Stimulated activated CD4-positive, alpha-beta T cell treated with anti-CD3 and anti-CD28 coated beads, TNF-alpha, amount 100 ng/mL, for 48 hours (primary cell): ENCODE results near the gene RASA4B.
"Not testable (repeated sequence)": the region's sequence is repeated elsewhere in the genome, so short reads cannot be mapped to it uniquely, and the experiment has no call there.

Source experiments
- DNase-seq, 3 donors: peaks; one replicate each; pipeline ENCODE4 v3.0.0-alpha.2; 2020; ENCODE audit warnings: low read depth in 3 of 3

Gene RASA4B

DNA sequence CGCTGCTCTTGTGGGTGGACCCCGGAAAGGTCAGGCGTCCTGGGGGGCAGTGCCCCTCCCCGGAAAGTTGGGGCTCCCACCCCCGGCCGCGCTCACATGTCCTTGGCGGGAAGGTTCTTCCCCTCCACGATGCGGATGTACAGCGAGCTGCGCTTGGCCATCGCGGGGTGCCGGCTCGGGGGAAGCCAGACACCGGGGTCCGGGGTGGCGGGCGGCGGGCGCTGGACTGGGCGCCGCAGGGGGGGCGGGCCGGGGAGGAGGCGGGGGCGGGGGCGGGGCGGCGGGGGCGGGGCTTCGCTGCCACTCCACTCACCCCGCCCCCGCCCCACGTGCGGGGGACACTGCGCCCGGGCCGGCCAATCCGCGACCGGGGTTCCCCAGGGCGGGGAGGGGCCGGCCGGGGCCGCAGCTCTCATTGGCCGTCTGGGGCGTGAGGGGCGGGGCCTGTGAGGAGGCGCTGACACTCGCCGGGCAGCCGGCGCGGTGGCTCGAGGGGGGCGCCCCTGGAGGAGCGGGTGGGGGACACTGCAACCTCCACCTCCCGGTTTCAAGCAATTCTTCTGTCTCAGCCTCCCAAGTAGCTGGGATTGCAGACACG, at the start of gene RASA4B:
Gene RASA4B, minus strand, starts transcription at position 228 of the 598 bp plus-strand sequence. Its CDS starts 67 bp downstream, at position 161.
- not testable (repeated sequence) for DNase-seq

DNA sequence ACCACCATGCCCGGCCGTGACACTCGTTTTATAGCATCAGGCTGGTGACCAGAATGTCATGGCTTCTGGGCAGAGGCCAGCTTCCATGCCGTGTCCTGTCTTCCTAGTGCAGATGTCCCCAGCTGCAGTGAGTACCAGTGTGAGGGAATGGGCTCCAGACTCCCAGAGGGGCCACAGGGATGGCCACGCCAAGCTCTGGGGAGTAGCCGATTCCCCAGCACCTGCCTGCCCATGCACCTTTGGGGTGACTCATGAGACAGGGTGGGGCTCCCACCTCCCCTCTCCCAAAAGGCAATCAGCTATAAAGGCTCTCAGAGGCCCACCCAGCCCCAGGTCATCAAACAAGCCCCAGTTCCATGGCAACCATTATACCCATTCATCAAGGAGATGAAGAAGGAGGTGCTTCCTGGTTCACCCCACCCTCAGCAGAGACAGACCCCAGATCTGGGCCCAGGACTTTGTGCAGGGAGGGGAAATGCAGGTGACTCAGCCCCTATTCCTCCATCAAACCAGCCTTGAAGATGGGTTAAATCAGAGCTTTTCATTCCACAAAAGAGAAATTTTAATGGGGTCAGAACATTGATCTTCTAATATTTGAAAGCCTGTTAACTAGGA, 33.3 kb upstream of the RASA4B start, which contains the start of gene SPDYE2:
Gene SPDYE2, plus strand, starts transcription at position 419 of the 615 bp plus-strand sequence. CDS start 2,030 bp downstream, outside the sequence.
- not testable (repeated sequence) for DNase-seq

DNA sequence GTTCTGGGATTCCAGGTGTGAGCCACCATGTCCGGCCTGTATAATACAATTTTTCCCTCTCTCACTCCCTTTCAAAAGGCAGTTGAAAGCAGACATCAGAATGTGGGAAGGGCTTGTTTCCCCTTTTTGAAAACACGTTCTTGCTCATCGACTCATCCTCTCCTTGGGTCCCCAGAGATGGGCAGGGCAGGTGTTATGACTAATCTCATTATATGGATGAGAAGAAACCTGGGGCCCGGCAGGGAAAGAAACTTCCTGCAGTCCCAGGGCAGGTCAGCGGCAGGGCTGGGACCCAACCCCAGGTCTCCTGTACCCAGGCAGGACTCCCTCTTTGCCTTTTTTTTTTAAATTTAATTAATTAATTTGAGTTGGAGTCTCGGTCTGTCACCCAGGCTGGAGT, 28.8 kb upstream of the RASA4B start:
- not testable (repeated sequence) for DNase-seq

DNA sequence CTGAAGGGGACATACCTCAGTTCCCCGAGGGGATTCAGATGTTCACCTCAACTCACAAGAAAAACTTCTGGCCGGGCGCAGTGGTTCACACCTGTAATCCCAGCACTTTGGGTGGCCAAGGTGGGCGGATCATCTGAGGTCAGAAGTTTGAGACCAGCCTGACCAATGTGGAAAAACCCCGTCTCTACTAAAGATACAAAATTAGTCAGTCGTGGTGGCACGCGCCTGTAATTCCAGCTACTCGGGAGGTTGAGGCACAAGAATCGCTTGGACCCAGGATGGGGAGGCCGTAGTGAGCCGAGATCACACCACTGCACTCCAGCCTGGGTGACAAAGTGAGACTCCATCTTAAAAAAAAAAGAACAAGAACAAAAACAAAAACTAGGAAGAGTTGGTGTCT, 27.7 kb upstream of the RASA4B start:
- DNase-seq = not testable (repeated sequence)

DNA sequence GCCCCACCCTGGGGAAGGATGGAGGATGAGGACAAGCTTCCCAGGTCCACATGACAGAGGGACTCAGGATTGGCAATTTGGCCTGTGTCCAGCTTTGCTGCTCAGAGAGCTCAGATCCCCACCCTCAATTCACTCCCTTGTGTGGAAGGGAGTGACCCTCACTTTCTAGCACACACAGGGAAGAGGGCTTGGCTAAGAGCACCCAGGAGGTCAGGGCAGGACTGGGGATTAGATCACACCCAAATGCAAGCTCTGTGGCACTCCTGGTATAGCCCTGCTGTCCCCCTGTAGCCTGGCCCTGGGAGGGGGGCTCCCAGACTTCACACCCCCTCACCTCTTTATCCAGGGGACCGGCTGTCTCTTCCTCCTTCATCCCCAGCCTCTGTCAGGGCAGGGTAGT, 26.8 kb upstream of the RASA4B start:
- not testable (repeated sequence) for DNase-seq

DNA sequence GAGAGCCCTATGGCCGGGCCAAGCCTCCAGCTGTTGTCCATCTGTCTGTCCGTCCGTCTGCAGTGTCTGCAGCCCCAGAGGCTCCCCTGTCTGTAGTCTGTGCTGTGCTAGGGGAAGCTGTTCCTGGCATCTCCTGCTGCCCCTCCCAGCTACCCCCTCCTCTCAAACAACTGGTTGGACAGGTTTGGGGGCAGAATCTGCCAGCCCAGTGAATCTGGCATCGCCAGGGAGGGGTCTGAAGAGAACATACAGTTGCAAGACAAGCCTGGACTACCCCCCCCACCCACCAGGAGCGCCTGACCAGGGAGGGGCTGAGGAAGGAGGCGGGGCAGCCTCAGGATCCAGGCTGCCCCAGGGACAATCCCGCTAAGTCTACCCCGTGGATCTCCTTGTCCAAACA, 26.0 kb upstream of the RASA4B start, which contains the start of gene UPK3BL2:
Gene UPK3BL2, minus strand, starts transcription at position 101 of the 400 bp plus-strand sequence. Its CDS starts 60 bp downstream, at position 41.
- DNase-seq = not testable (repeated sequence)

DNA sequence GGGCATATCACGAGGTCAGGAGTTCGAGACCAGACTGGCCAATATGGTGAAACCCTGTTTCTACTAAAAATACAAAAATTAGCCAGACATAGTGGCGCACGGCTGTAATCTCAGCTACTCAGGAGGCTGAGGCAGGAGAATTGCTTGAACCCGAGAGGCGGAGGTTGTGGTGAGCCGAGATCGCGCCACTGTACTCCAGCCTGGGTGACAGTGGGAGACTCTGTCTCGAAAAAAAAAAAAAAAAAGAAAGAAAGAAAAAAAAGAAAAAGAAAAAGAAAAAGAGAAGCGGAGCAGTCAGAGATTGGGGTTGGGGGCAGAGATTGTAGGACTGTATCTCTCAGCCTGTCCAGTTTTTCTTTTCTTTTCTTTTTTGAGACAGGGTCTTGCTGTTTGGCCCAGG, 25.2 kb upstream of the RASA4B start:
- DNase-seq = not testable (repeated sequence)

DNA sequence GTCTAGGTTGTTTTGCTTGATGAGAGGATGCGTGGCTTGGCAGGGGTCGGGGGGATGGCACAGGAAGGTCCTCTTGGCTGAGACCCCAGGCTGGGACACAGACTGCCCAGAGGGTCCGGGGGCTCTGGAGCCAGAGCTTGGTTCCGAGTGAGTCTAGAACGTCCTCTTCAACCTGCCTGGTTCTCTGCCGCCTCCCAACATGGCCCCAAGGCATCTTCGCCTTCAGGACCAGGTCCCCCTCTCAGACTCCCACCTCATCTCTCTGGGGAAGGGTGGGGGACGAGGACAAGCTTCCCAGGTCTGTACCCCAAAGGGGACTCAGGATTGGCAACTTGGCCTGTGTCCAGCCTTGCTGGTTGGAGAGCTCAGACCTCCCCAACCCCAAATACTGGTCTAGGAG, 24.5 kb upstream of the RASA4B start:
- DNase-seq = not testable (repeated sequence)

DNA sequence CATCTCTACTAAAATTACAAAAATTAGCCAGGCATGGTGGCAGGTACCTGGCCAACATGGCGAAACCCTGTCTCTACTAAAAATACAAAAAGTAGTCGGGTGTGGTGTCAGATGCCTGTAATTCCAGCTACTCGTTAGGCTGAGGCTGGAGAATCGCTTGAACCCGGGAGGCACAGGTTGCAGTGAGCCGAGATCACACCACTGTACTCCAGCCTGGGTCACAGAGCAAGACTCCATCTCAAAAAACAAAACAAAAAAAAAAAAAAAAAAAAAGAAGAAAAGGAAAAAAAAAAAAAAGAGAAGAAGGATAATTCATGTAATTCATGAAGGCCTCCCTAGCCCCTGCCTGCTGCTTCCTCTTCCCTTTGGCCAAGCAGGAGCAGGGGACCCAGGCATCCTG, 23.0 kb upstream of the RASA4B start:
- not testable (repeated sequence) for DNase-seq

DNA sequence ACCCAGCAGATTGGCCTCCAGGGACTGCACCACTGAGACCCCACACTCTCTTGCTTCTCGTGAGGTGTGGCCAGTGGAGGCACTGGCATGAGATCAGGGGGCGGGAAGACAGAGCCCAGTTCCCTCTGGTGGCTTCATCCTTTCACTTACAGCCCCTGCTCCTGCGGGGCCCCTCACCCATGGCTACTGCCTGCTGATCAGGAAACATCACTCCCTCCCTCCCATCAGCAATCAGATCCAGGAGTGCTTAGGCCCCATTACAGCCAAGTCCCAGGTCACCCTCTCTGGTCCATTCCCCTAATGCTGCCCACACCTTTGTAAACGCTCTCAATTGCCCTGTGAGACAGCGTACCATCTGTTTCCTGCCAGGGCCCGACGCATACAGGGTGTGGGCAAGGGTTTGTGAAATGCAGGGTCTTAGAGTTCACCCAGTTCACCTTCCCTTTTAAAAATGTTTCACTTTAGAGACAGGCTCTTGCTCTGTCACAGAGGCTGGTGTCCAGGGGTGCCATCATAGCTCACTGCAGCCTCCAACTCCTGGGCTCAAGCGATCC, 17.6 kb upstream of the RASA4B start:
- DNase-seq = not testable (repeated sequence)

DNA sequence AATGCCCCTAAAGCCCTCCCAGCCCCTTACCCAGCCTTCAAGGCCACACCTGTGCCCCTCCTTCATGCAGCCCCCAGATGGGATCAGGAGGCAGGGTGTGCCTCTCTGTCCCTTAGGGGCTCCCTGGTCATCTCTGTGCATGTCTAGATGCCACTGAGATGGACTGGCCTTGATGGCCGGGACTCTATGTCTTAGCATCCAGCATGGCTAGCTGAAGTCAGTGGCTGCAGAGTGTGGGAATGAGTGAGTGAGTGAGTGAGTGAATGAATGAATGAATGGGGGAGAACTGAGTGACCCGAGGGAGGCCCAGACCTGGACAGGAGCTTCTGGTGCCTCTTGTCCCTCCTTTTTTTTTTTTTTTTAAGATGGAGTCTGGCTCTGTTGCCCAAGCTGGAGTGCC, 14.6 kb upstream of the RASA4B start:
- not testable (repeated sequence) for DNase-seq

DNA sequence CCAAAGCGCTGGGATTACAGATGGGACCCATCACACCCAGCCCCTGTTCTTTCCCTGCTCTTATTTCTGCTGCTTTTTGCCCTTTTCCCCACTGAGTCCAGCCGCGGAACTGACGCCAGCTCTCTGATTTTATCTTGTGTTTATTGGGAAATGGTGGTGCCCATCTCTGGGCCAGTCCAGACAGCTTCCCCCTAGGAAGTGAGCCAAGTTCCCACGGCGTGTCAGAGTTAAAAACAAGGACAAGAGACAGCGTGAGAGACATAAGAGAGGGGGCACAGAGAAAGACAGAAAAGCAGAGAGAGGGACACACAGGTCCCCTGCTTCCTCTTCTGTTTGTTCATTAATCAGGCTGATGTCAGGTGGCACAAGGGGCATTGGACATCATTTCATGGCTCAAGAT, 14.0 kb upstream of the RASA4B start:
- not testable (repeated sequence) for DNase-seq

DNA sequence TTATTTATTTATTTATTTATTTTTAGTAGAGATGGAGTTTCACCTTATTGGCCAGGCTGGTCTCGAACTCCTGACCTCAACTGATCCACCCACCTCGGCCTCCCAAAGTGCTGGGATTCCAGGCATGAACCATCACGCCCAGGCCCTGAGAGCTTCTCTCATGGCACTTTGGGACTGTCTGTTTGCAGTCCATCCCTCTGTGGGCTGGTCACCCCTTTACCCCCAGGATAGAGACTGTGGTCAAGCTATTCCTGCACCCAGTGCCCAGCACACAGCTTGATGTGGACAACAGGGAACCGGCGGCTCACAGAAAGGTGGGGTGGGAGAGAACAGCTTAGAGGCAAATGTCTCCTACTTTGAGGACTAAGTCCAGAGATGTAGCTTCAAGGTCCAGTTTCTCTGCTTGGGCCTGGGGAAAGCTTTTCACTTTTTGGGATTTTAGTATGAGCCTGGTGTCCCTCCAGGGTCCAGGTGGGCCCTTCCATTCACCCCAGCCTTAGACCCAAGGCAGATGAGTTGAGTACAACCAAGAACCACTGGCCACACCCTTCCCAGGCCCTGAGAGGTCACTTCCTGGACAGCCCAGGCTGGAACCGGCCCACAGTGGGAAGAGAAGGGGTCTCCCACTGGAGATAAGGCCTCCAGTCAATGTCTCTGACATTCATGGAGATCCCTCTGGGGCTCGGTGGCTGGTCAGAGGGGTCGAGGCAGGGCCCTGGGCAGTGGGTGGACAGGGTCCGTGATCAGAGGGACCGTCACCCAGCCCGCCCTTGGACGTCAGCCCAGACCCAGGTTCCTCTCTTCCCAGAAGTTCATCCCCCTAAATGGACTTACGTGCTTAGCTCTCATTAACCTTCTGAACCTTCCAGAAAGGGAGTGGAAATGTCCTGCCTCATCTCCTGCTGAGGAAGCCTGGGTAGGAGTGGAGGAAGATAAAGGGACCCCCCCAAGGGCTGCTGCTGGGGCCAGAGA, 10.5 kb upstream of the RASA4B start:
- DNase-seq = not testable (repeated sequence)

DNA sequence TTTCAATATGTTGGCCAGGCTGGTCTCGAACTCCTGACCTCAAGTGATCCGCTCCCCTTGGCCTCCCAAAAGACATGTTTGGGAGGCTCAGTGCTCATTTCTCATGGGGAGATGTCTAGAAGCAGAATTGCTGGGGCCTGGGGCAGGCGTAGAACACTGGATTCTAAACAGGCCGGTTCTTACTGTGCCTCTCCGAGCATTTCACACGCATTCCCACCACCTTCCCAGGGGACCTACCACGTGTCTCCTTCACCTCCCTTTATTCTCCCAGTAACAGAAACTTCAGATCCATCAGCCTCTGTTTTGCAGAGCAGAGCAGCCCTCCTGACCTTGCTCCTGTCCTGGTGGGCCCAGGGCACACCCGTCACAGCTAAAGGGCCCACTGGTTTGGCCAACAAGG, 9.6 kb upstream of the RASA4B start:
- DNase-seq = not testable (repeated sequence)

DNA sequence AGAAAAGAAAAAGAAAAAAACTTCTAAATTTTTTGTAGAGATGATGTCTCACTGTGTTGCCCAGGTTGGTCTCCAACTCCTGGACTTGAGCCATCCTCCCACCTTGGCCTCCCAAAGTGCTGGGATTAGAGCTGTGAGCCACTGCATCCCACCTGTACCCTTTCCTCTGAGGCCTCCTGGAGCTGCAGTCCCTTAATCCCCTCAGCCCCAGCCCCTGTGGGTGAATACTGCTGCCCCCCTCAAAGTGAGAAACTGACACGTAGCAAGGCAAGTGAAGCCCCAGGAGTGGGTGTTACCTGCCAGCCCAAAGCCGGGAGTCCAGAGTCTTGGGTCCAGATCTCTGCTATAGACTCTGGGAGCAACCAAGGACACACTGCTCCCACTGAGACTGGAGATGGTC, 7.2 kb upstream of the RASA4B start:
- DNase-seq = not testable (repeated sequence)

DNA sequence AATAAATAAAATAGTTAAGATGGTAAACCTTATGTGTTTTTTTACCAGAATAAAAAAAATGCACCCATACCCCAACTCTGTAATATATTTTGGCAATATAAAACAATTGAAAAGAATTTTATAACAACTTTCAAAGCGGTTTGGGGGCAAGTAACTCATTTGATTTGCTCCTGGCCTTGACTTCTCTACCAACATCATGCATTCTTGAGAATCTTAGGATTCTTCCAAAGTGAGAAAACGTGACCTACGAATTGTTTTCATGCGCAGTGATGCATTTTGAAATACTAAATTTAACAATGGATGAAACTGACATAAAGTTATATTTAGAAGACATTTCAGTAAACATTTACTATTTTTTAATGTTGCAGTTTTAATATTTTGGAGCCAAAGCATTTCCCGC, 3.2 kb upstream of the RASA4B start:
- DNase-seq = not testable (repeated sequence)

DNA sequence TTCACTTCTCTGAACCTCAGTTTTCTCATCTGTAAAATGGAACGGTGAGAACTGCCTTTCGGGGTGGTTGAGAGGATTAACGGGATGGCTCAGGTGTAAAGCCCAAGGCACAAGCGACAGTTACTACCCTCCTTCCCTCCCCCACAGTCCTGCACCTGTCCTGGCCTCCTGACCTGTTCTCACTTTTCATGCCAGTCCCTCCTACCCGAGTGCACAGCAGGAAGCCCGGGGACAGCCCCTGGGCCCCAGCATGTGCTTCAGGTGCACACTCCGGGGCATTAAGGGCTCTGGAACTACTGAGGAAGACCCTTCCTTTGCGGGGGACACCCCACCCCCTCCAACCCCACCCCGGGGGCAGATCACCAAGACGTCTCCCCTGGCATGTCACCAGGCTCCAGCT, 626 bp downstream of the RASA4B start:
- not testable (repeated sequence) for DNase-seq

DNA sequence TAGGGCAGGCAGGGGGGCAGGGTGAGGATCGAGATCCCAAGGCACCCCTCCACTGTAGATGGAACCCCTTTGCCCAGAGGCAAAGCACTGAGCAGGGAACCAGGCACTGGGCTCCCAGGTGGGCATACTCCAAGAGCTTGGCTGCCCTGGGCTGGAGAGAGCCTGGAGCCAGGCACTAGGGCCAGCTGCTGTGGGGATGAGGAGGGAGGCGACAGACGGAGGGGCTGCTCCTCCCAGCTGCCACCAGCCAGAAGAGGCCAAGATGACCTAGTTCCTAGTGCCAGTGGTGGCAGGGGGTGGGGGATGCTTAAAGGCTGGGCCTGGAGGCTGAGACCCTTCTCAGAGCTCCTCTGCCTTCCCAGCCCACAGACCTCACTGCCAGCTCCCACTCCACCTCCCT, 1.7 kb downstream of the RASA4B start:
- not testable (repeated sequence) for DNase-seq

DNA sequence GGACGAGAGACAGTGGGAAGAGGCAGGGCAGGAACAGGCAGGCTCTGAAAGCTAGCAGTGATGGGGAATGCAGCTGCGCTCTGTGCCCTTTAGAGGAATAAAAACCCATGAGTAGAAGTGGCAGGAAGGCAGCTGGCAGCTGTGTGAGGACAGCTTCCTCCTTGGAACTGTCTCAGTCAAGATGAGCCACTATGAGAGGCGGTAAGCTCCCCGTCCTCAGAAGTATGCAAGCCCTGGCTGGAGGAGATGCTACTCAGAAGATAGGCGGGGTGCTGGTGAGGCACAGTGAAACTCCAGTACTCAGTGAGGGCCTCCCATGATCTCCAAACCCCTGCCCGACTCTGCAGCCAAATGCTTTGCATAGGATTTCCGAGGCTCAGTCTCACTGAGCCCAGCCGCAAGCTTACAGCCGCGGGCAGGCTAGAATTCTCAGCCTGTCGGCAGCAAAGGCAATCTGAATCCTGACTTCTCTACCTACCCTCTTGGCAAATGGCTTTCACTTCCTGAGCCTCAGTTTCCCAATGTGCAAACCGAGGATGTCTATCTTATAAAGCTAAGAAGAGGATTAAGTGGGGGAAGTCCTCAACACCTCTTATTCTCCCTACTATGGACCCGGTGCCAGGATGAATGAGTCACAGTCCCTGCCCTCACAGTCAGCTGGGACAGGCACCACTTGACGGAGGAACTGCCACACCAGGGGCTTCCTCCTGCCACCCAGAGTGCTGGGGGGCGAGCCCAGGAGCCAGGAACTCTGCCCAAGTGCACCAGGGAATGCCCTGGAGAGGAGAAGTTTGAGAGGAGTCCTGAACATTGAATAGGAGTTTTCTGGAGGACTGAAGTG, 2.5 kb downstream of the RASA4B start:
- not testable (repeated sequence) for DNase-seq

DNA sequence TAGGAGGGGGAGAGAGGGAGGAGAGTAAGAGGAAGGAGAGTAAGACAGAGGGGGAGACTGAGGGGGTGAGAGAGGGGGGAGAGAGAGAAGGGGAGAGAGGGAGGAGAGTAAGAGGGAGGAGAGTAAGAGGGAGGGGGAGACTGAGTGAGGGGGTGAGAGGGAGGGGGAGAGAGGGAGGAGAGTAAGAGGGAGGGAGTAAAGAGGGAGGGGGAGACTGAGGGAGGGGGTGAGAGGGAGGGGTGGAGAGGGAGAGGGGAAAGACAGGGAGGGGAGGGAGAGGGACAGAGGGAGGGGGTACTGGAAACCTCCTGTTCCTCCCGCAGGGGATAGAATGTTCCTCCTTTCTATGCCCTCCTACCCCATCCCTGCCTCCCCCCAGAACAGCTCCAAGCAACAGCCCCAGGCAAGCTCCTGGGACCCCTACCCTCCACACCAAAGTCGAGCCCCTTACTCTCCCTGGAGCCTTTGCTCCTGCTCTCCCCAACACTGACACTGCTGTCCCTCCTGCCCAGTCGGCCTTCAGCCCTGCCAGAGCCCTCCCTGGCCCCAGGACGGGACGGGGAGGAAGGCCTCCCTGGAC, 4.8 kb downstream of the RASA4B start:
- DNase-seq = not testable (repeated sequence)
